Stomach (tissue), 4 donors: ENCODE measurements around the gene CCDC63.

Experiments
- CTCF ChIP-seq, 7 experiments: fragments of 450-650 bp in 4 of 7; fragments of 200-600 bp in 3 of 7; sonication (generic) in 3 of 7; IDR thresholded peaks; one replicate each; pipeline ENCODE4 v1.5.1; 2016 to 2019; ENCODE audit warnings: antibody characterized with exemption in 7 of 7, control low read depth in 2 of 7, mild to moderate bottlenecking in 1 of 7
- EP300 ChIP-seq: sonication (generic); formaldehyde crosslinking; IDR thresholded peaks from one replicate; pipeline ENCODE4 v1.6.1; 2017; ENCODE audit warnings: antibody characterized with exemption
- POLR2A ChIP-seq, 4 donors: fragments of 450-650 bp; IDR thresholded peaks; one replicate each; pipeline ENCODE4 v1.6.1; 2016; ENCODE audit warnings: antibody characterized with exemption in 4 of 4, control low read depth in 2 of 4, mild to moderate bottlenecking in 1 of 4, moderate library complexity in 1 of 4
- POLR2AphosphoS5 ChIP-seq, 3 donors: sonication (generic); formaldehyde crosslinking; IDR thresholded peaks; one replicate each; pipeline ENCODE4 v1.6.1; 2016; ENCODE audit warnings: antibody characterized with exemption in 3 of 3

DNA sequence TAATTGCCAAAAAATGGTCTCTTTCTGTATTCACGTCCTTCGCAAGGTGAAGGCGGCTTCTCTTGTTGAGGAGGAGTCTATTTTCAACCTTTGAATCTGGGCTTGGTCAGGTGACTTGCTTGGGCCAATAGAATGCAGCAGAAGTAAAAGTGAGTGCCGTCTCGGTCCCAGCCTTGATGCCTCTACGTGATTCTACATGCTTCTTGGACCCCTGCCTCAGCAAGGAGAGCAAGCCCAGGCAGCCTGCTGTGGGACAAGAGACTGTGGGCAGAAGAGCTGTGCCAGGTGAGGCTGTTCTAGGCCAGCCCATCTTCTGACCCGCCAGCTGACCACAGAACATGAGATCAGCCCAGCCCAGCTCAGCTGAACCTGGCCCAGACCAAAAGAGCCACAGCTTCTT is 39.1 kb upstream of the CCDC63 start:
- TF ChIP-seq CTCF (IDR thresholded peaks at IDR 0.05) (no peak), POLR2AphosphoS5 (IDR thresholded peaks at IDR 0.05) (no peak), EP300 (no peak), POLR2A (IDR thresholded peaks at IDR 0.05) (no peak)
